ENCODE measurements around the gene PIK3CD. TPM values are rescaled to one million over a fixed set of nuclear protein-coding genes. Genes with fewer than 3 reads are reported as not detected.

Gene PIK3CD
- total and polyA plus RNA-seq, 2 donors (not counting 3 experiments of a cell fraction or from before 2014, with no cell fraction given) = 3.5 to 5.2 TPM

GRCh38 chr1:9758559-9759121 is 107.1 kb downstream of the PIK3CD start:
- Histone ChIP-seq H3K9me3 (replicated peaks; ENCODE audit: control insufficient read depth, insufficient read depth, low read length) (no peaks in the 10 kb centered on the region), H3K4me2 (ENCODE audit: insufficient read depth, low read length) (no peak overlapping the region), H3K79me2 (ENCODE audit: control insufficient read depth, insufficient read depth, low read length) (peaks cover 1% of the 10 kb centered on the region), H3K9ac (replicated peaks; ENCODE audit: extremely low read depth, insufficient read depth, low read length) (no peak overlapping the region), H2AFZ (ENCODE audit: low read depth, low read length) (no peak overlapping the region), H3K4me1 (ENCODE audit: control insufficient read depth, extremely low read depth, insufficient read depth, low read length) (peaks cover 9% of the 10 kb centered on the region), H3K9me1 (replicated peaks; ENCODE audit: control insufficient read depth, extremely low read depth, insufficient read depth, low read length) (no peaks in the 10 kb centered on the region), H3K36me3 (ENCODE audit: control insufficient read depth in 2 of 2, extremely low read depth in 1 of 2, insufficient read depth in 2 of 2, low read length in 2 of 2) (no peaks in the 10 kb centered on the region), H3K4me3 (replicated peaks in 1 of 3; ENCODE audit: insufficient read depth in 1 of 3, low read depth in 1 of 3, low read length in 3 of 3) (no peak overlapping the region), H3K27ac (ENCODE audit: insufficient read depth, low read depth, low read length) (no peak overlapping the region), H3K27me3 (ENCODE audit: control insufficient read depth in 2 of 2, insufficient read depth in 2 of 2, low read length in 2 of 2) (no peaks in the 10 kb centered on the region), H4K20me1 (replicated peaks; ENCODE audit: control insufficient read depth, extremely low read depth, insufficient read depth, low read length) (no peaks in the 10 kb centered on the region)
- TF ChIP-seq, protein P1, sequence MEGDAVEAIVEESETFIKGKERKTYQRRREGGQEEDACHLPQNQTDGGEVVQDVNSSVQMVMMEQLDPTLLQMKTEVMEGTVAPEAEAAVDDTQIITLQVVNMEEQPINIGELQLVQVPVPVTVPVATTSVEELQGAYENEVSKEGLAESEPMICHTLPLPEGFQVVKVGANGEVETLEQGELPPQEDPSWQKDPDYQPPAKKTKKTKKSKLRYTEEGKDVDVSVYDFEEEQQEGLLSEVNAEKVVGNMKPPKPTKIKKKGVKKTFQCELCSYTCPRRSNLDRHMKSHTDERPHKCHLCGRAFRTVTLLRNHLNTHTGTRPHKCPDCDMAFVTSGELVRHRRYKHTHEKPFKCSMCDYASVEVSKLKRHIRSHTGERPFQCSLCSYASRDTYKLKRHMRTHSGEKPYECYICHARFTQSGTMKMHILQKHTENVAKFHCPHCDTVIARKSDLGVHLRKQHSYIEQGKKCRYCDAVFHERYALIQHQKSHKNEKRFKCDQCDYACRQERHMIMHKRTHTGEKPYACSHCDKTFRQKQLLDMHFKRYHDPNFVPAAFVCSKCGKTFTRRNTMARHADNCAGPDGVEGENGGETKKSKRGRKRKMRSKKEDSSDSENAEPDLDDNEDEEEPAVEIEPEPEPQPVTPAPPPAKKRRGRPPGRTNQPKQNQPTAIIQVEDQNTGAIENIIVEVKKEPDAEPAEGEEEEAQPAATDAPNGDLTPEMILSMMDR (IDR thresholded peaks at IDR 0.05; ENCODE audit: extremely low read depth in 1 of 2, insufficient read depth in 1 of 2, low read depth in 1 of 2, low read length in 2 of 2) = no peak
- no peak for TF ChIP-seq POLR2AphosphoS5 (IDR thresholded peaks at IDR 0.05; ENCODE audit: insufficient read depth, low read depth, low read length)
- TF ChIP-seq, protein P2, sequence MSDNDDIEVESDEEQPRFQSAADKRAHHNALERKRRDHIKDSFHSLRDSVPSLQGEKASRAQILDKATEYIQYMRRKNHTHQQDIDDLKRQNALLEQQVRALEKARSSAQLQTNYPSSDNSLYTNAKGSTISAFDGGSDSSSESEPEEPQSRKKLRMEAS (IDR thresholded peaks at IDR 0.05; ENCODE audit: insufficient read depth, insufficient read length) = no peak
- TF ChIP-seq JUN (IDR thresholded peaks at IDR 0.05; ENCODE audit: borderline replicate concordance, insufficient read depth, insufficient read length, low read depth) = no peak
- TF ChIP-seq GATA2 (IDR thresholded peaks at IDR 0.05; ENCODE audit: insufficient read depth, insufficient read length, low read depth, low read length) = no peak
- TF ChIP-seq MYC (IDR thresholded peaks at IDR 0.05; ENCODE audit: low read depth, low read length) = no peak
- no peak for TF ChIP-seq POLR2A (IDR thresholded peaks at IDR 0.05; ENCODE audit: low read depth, low read length)
- no peak for TF ChIP-seq FOS (IDR thresholded peaks at IDR 0.05; ENCODE audit: borderline replicate concordance, insufficient read depth, low read length)
- no peak for TF ChIP-seq EZH2 (IDR thresholded peaks at IDR 0.05; ENCODE audit: borderline replicate concordance, low read depth, low read length, severe bottlenecking)
- intact Hi-C loops (cut with micrococcal nuclease) (no loop called here), dilution Hi-C loops (cut with MboI; ENCODE audit: extremely low pct_ligation_motif_present, low sequenced_read_pairs) (no loop called here)
- no peak for DNase-seq (ENCODE audit: low read depth, low spot score)
- BruUV-seq (replicated peaks) = no TSS peak
- no peak for FAIRE-seq
- CTCF ChIA-PET = no interaction called here
- POLR2A ChIA-PET = no interaction called here
